ENCODE results near the gene MAPK8. TPM values are rescaled to one million over a fixed set of nuclear protein-coding genes. Genes with fewer than 3 reads are reported as not detected.

Gene MAPK8
- total and polyA plus RNA-seq, 9 of the 15 experiments (the other 6 are each of a cell fraction or from before 2014, with no cell fraction given): 6.4 to 159 (median 71.0) TPM

DNA sequence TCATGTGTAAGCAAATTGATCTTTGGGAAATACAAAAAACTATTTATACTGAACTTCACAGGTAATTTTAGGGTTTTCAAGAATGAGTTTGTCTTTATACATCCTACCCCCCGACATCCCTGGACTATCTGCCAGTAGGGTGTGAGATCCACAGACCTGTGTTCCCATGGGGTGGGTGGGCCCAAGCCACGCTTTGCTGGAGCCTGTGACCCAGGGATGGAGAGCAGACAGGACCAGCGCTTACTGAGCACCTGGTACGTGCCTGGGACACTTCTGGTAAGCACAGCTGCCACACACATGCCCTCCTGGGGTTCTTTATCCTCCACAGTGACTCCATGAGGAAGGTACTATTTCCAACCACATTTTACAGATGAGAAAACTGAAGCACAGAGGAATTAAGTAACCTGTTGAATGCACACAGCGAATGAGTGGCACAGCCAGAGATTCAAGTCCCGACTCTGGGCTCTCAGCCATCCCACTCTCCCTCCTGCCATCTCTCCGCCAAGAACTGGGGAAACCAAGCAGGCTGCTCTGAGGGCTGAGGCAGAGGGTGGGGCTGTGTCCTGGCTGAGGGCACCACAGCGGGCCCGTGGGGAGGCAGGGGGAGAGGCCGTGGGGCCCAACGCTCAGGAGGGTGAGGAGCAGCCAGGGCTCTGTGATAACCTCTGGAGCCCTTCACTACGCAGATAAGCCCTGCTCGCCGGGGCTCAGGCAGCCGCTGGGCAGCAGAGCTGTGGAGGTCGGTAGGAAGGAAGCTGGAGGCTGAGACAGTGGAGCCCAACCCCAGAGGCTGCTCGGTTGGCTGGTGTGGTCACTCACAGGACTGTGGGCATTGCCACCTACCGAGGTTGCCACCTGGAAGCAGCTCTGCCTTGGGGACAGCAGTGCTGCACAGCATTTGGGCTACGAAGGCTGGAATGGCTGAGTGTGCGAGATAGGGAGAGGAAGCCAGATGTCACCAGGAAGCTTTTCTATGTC, 174.2 kb downstream of the MAPK8 start (continued):
- TF ChIP-seq, protein P1, sequence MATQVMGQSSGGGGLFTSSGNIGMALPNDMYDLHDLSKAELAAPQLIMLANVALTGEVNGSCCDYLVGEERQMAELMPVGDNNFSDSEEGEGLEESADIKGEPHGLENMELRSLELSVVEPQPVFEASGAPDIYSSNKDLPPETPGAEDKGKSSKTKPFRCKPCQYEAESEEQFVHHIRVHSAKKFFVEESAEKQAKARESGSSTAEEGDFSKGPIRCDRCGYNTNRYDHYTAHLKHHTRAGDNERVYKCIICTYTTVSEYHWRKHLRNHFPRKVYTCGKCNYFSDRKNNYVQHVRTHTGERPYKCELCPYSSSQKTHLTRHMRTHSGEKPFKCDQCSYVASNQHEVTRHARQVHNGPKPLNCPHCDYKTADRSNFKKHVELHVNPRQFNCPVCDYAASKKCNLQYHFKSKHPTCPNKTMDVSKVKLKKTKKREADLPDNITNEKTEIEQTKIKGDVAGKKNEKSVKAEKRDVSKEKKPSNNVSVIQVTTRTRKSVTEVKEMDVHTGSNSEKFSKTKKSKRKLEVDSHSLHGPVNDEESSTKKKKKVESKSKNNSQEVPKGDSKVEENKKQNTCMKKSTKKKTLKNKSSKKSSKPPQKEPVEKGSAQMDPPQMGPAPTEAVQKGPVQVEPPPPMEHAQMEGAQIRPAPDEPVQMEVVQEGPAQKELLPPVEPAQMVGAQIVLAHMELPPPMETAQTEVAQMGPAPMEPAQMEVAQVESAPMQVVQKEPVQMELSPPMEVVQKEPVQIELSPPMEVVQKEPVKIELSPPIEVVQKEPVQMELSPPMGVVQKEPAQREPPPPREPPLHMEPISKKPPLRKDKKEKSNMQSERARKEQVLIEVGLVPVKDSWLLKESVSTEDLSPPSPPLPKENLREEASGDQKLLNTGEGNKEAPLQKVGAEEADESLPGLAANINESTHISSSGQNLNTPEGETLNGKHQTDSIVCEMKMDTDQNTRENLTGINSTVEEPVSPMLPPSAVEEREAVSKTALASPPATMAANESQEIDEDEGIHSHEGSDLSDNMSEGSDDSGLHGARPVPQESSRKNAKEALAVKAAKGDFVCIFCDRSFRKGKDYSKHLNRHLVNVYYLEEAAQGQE (IDR thresholded peaks at IDR 0.05; ENCODE audit: borderline replicate concordance): no peak
- TF ChIP-seq, protein P1 (CRISPR knock-in tag; IDR thresholded peaks at IDR 0.05; ENCODE audit: low read depth): 0 out of 2 replicates have a peak, but pooled peaks have one; percentile 34
- TF ChIP-seq ZNF143 (CRISPR knock-in tag; IDR thresholded peaks at IDR 0.05) (no peak), ZNF41 (CRISPR knock-in tag; conservative IDR thresholded peaks at IDR 0.05) (no peak), GTF2A2 (tag; IDR thresholded peaks at IDR 0.05) (no peak), MIER1 (IDR thresholded peaks at IDR 0.05; ENCODE audit: low read depth) (no peak), MYC (IDR thresholded peaks at IDR 0.05; ENCODE audit: low read depth, low read length) (no peak; the same call in 1 of the 2 replicates), MYC (CRISPR knock-in tag; IDR thresholded peaks at IDR 0.05; ENCODE audit: borderline replicate concordance, low read depth) (peak; percentile 57; the same call in 1 of the 2 replicates), ZNF696 (CRISPR knock-in tag; conservative IDR thresholded peaks at IDR 0.05) (no peak), RBM34 (IDR thresholded peaks at IDR 0.05; ENCODE audit: borderline replicate concordance, insufficient read depth, low read length) (no peak), MCM3 (IDR thresholded peaks at IDR 0.05) (no peak), ARID2 (IDR thresholded peaks at IDR 0.05) (no peak)
- TF ChIP-seq, protein P2, sequence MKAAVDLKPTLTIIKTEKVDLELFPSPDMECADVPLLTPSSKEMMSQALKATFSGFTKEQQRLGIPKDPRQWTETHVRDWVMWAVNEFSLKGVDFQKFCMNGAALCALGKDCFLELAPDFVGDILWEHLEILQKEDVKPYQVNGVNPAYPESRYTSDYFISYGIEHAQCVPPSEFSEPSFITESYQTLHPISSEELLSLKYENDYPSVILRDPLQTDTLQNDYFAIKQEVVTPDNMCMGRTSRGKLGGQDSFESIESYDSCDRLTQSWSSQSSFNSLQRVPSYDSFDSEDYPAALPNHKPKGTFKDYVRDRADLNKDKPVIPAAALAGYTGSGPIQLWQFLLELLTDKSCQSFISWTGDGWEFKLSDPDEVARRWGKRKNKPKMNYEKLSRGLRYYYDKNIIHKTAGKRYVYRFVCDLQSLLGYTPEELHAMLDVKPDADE (conservative IDR thresholded peaks at IDR 0.05; ENCODE audit: control insufficient read depth, low read depth, low read length): no peak
- TF ChIP-seq, protein P3, sequence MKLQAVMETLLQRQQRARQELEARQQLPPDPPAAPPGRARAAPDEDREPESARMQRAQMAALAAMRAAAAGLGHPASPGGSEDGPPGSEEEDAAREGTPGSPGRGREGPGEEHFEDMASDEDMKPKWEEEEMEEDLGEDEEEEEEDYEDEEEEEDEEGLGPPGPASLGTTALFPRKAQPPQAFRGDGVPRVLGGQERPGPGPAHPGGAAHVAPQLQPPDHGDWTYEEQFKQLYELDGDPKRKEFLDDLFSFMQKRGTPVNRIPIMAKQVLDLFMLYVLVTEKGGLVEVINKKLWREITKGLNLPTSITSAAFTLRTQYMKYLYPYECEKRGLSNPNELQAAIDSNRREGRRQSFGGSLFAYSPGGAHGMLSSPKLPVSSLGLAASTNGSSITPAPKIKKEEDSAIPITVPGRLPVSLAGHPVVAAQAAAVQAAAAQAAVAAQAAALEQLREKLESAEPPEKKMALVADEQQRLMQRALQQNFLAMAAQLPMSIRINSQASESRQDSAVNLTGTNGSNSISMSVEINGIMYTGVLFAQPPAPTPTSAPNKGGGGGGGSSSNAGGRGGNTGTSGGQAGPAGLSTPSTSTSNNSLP (IDR thresholded peaks at IDR 0.05; ENCODE audit: borderline replicate concordance, low read depth, low read length): no peak
- TF ChIP-seq, protein P4, sequence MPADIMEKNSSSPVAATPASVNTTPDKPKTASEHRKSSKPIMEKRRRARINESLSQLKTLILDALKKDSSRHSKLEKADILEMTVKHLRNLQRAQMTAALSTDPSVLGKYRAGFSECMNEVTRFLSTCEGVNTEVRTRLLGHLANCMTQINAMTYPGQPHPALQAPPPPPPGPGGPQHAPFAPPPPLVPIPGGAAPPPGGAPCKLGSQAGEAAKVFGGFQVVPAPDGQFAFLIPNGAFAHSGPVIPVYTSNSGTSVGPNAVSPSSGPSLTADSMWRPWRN (IDR thresholded peaks at IDR 0.05; ENCODE audit: low read depth): no peak

Measured in K562 (cell line).